ENCODE data around the gene LHPP.
A peak's percentile ranks its signal among the peaks of the same experiment; 100 is the strongest.

The LHPP gene

DNA sequence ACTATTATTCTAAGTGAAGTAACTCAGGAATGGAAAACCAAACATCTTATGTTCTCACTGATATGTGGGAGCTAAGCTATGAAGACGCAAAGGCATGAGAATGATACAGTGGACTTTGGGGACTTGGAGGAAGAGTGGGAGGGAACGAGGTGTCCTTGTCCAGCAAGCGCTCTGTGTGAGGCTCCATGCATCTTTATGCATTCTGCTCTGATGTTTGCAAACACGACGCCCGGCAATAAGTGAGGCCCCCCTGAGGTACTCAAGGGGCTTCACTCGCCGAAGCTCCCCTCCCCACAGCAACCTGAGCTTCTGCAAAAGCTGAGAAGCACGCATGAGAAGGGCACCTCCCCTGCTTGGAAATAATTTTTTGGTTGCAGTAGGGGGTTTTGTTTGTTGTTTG, 103.3 kb downstream of the LHPP start (continued):
- TF ChIP-seq, protein P1, sequence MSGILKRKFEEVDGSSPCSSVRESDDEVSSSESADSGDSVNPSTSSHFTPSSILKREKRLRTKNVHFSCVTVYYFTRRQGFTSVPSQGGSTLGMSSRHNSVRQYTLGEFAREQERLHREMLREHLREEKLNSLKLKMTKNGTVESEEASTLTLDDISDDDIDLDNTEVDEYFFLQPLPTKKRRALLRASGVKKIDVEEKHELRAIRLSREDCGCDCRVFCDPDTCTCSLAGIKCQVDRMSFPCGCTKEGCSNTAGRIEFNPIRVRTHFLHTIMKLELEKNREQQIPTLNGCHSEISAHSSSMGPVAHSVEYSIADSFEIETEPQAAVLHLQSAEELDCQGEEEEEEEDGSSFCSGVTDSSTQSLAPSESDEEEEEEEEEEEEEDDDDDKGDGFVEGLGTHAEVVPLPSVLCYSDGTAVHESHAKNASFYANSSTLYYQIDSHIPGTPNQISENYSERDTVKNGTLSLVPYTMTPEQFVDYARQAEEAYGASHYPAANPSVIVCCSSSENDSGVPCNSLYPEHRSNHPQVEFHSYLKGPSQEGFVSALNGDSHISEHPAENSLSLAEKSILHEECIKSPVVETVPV (CRISPR knock-in tag; IDR thresholded peaks at IDR 0.05) = no peak
- no peak for TF ChIP-seq PPARA (CRISPR knock-in tag; IDR thresholded peaks at IDR 0.05; ENCODE audit: borderline replicate concordance)

DNA sequence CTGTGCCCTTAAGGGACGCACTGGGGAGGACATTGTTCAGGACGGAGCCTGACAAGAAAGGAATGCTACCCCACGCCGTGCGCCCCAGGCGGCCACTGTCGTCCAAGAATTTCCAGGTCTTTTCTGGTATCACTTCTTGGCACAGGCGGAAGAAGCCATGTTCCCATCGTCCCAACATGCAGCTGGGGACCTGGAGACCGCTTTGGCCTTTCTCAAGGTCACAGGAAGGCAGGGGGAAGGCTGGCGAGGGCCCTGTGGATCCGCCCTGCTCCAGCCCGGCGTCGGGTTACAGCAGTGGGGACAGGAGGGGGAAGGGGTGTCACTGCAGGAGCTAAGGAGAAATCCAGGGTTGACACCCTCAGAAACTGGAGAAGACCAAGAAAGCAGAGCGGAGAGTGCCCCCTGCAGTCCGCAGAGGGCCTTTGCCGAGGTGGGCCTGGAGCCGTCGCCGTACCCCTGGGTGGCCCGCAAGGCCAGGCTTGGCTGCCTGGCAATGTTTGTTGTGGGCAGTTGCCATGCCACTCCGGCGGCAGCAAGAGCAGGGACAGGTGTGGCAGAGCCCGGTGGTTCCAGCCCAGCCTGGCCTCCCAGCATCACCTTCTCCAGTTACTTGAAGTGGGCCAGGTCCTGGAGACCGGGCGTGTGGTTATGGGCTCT, 104.1 kb downstream of the LHPP start:
- peak; percentile 42; the same call in 2 of the 3 replicates for ATAC-seq
- TF ChIP-seq TOX (CRISPR knock-in tag; IDR thresholded peaks at IDR 0.05; ENCODE audit: borderline replicate concordance) = no peak
- TF ChIP-seq ZNF8 (CRISPR knock-in tag; IDR thresholded peaks at IDR 0.05) = no peak
- TF ChIP-seq, protein P2, sequence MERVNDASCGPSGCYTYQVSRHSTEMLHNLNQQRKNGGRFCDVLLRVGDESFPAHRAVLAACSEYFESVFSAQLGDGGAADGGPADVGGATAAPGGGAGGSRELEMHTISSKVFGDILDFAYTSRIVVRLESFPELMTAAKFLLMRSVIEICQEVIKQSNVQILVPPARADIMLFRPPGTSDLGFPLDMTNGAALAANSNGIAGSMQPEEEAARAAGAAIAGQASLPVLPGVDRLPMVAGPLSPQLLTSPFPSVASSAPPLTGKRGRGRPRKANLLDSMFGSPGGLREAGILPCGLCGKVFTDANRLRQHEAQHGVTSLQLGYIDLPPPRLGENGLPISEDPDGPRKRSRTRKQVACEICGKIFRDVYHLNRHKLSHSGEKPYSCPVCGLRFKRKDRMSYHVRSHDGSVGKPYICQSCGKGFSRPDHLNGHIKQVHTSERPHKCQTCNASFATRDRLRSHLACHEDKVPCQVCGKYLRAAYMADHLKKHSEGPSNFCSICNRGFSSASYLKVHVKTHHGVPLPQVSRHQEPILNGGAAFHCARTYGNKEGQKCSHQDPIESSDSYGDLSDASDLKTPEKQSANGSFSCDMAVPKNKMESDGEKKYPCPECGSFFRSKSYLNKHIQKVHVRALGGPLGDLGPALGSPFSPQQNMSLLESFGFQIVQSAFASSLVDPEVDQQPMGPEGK (CRISPR knock-in tag; IDR thresholded peaks at IDR 0.05; ENCODE audit: borderline replicate concordance) = no peak
- TF ChIP-seq CSDC2 (CRISPR knock-in tag; IDR thresholded peaks at IDR 0.05) = no peak
- TF ChIP-seq BACH2 (CRISPR knock-in tag; IDR thresholded peaks at IDR 0.05; ENCODE audit: borderline replicate concordance) = no peak
- TF ChIP-seq SNAI2 (CRISPR knock-in tag; IDR thresholded peaks at IDR 0.05) = no peak
- TF ChIP-seq, protein P3, sequence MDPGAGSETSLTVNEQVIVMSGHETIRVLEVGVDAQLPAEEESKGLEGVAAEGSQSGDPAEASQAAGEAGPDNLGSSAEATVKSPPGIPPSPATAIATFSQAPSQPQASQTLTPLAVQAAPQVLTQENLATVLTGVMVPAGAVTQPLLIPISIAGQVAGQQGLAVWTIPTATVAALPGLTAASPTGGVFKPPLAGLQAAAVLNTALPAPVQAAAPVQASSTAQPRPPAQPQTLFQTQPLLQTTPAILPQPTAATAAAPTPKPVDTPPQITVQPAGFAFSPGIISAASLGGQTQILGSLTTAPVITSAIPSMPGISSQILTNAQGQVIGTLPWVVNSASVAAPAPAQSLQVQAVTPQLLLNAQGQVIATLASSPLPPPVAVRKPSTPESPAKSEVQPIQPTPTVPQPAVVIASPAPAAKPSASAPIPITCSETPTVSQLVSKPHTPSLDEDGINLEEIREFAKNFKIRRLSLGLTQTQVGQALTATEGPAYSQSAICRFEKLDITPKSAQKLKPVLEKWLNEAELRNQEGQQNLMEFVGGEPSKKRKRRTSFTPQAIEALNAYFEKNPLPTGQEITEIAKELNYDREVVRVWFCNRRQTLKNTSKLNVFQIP (CRISPR knock-in tag; IDR thresholded peaks at IDR 0.05; ENCODE audit: borderline replicate concordance, low read depth) = no peak
- TF ChIP-seq GLIS3 (CRISPR knock-in tag; IDR thresholded peaks at IDR 0.05) = no peak
- no peak for TF ChIP-seq OSR1 (CRISPR knock-in tag; IDR thresholded peaks at IDR 0.05)
- TF ChIP-seq, protein P4, sequence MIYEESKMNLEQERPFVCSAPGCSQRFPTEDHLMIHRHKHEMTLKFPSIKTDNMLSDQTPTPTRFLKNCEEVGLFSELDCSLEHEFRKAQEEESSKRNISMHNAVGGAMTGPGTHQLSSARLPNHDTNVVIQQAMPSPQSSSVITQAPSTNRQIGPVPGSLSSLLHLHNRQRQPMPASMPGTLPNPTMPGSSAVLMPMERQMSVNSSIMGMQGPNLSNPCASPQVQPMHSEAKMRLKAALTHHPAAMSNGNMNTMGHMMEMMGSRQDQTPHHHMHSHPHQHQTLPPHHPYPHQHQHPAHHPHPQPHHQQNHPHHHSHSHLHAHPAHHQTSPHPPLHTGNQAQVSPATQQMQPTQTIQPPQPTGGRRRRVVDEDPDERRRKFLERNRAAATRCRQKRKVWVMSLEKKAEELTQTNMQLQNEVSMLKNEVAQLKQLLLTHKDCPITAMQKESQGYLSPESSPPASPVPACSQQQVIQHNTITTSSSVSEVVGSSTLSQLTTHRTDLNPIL (CRISPR knock-in tag; IDR thresholded peaks at IDR 0.05; ENCODE audit: low read depth) = no peak
- no peak for TF ChIP-seq ISL1 (CRISPR knock-in tag; IDR thresholded peaks at IDR 0.05)
- no peak for TF ChIP-seq ZFP3 (CRISPR knock-in tag; IDR thresholded peaks at IDR 0.05)
- TF ChIP-seq, protein P5, sequence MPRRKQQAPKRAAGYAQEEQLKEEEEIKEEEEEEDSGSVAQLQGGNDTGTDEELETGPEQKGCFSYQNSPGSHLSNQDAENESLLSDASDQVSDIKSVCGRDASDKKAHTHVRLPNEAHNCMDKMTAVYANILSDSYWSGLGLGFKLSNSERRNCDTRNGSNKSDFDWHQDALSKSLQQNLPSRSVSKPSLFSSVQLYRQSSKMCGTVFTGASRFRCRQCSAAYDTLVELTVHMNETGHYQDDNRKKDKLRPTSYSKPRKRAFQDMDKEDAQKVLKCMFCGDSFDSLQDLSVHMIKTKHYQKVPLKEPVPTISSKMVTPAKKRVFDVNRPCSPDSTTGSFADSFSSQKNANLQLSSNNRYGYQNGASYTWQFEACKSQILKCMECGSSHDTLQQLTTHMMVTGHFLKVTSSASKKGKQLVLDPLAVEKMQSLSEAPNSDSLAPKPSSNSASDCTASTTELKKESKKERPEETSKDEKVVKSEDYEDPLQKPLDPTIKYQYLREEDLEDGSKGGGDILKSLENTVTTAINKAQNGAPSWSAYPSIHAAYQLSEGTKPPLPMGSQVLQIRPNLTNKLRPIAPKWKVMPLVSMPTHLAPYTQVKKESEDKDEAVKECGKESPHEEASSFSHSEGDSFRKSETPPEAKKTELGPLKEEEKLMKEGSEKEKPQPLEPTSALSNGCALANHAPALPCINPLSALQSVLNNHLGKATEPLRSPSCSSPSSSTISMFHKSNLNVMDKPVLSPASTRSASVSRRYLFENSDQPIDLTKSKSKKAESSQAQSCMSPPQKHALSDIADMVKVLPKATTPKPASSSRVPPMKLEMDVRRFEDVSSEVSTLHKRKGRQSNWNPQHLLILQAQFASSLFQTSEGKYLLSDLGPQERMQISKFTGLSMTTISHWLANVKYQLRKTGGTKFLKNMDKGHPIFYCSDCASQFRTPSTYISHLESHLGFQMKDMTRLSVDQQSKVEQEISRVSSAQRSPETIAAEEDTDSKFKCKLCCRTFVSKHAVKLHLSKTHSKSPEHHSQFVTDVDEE (CRISPR knock-in tag; IDR thresholded peaks at IDR 0.05) = no peak
- TF ChIP-seq ZFP30 (CRISPR knock-in tag; IDR thresholded peaks at IDR 0.05) = no peak
- TF ChIP-seq TCF4 (CRISPR knock-in tag; IDR thresholded peaks at IDR 0.05; ENCODE audit: borderline replicate concordance) = no peak
- TF ChIP-seq, protein P1 (CRISPR knock-in tag; IDR thresholded peaks at IDR 0.05) = no peak
- no peak for TF ChIP-seq PPARA (CRISPR knock-in tag; IDR thresholded peaks at IDR 0.05; ENCODE audit: borderline replicate concordance)
- no peak for TF ChIP-seq RARB (CRISPR knock-in tag; IDR thresholded peaks at IDR 0.05)
- no peak for TF ChIP-seq ZNF70 (CRISPR knock-in tag; IDR thresholded peaks at IDR 0.05)
- TF ChIP-seq ESRRG (CRISPR knock-in tag; IDR thresholded peaks at IDR 0.05) = no peak

All from SK-N-SH treated with all-trans-retinoic acid at 6 μM for 48 hours (cell line).